ENCODE results near the gene GPR149. TPM values are rescaled to one million over a fixed set of nuclear protein-coding genes. Genes with fewer than 3 reads are reported as not detected.

Gene GPR149
- total and polyA plus RNA-seq, 2 donors from 2014 or later = not detected

- intact Hi-C loops (cut with DNase I) = no loop called here
- Histone ChIP-seq H3K36me3 (ENCODE audit: control insufficient read depth in 2 of 3, insufficient read depth in 3 of 3, low read length in 3 of 3) (peaks cover 6 to 27% (median 8%) of the 10 kb centered on the region in 3 donors), H3K9me3 (ENCODE audit: control insufficient read depth in 2 of 3, insufficient read depth in 1 of 3, low read length in 3 of 3) (no peaks in the 10 kb centered on the region), H3K9ac (ENCODE audit: low read length in 3 of 3) (no peak overlapping the region), H3K4me3 (ENCODE audit: low read length in 3 of 3) (no peak overlapping the region), H3K27me3 (ENCODE audit: control insufficient read depth, insufficient read depth, low read length) (no peaks in the 10 kb centered on the region), H3K27ac (ENCODE audit: low read depth in 2 of 2, low read length in 2 of 2) (no peak overlapping the region), H3K4me1 (ENCODE audit: control insufficient read depth in 2 of 3, insufficient read depth in 2 of 3, low read depth in 1 of 3, low read length in 3 of 3) (no peaks in the 10 kb centered on the region)
- TF ChIP-seq CTCF (IDR thresholded peaks at IDR 0.05; ENCODE audit: borderline replicate concordance, extremely low read depth, insufficient read depth) = no peak
- FAIRE-seq (no peak), DNase-seq (no peak)
Observed at GRCh38 chr3:154314152-154314551, 115.8 kb downstream of the GPR149 start.

- FAIRE-seq = no peak
- no peak for TF ChIP-seq CTCF (IDR thresholded peaks at IDR 0.05; ENCODE audit: borderline replicate concordance, extremely low read depth, insufficient read depth)
- intact Hi-C loops (cut with DNase I) = no loop called here
Observed at GRCh38 chr3:154310840-154311239, 119.2 kb downstream of the GPR149 start.

GRCh38 chr3:154307363-154307762 lies 122.6 kb downstream of the GPR149 start:
- peaks cover 7 to 47% (median 17%) of the 10 kb centered on the region in 3 donors for H3K36me3 ChIP-seq (ENCODE audit: control insufficient read depth in 2 of 3, insufficient read depth in 3 of 3, low read length in 3 of 3)
- no peak for TF ChIP-seq CTCF (IDR thresholded peaks at IDR 0.05; ENCODE audit: borderline replicate concordance, extremely low read depth, insufficient read depth)
- no peak overlapping the region for H3K27ac ChIP-seq (ENCODE audit: low read depth in 2 of 2, low read length in 2 of 2)
- no peak overlapping the region for H3K9ac ChIP-seq (ENCODE audit: low read length in 3 of 3)
- no peak for DNase-seq
- no peaks in the 10 kb centered on the region for H3K27me3 ChIP-seq (ENCODE audit: control insufficient read depth, insufficient read depth, low read length)
- peaks cover 0 to 5% (median 0%) of the 10 kb centered on the region in 3 donors for H3K4me1 ChIP-seq (ENCODE audit: control insufficient read depth in 2 of 3, insufficient read depth in 2 of 3, low read depth in 1 of 3, low read length in 3 of 3)
- FAIRE-seq = no peak
- H3K4me3 ChIP-seq (ENCODE audit: low read length in 3 of 3) = no peak overlapping the region
- no peaks in the 10 kb centered on the region for H3K9me3 ChIP-seq (ENCODE audit: control insufficient read depth in 2 of 3, insufficient read depth in 1 of 3, low read length in 3 of 3)
- intact Hi-C loops (cut with DNase I) = no loop called here

More at GRCh38 chr3:154310840-154311239, 119.2 kb downstream of the GPR149 start:
- no peak overlapping the region for H3K27ac ChIP-seq (ENCODE audit: low read depth in 2 of 2, low read length in 2 of 2)
- H3K9me3 ChIP-seq (ENCODE audit: control insufficient read depth in 2 of 3, insufficient read depth in 1 of 3, low read length in 3 of 3) = no peaks in the 10 kb centered on the region
- H3K4me3 ChIP-seq (ENCODE audit: low read length in 3 of 3) = no peak overlapping the region
- peaks cover 8 to 41% (median 10%) of the 10 kb centered on the region in 3 donors for H3K36me3 ChIP-seq (ENCODE audit: control insufficient read depth in 2 of 3, insufficient read depth in 3 of 3, low read length in 3 of 3)
- DNase-seq = no peak
- H3K9ac ChIP-seq (ENCODE audit: low read length in 3 of 3) = no peak overlapping the region
- no peaks in the 10 kb centered on the region for H3K27me3 ChIP-seq (ENCODE audit: control insufficient read depth, insufficient read depth, low read length)
- peaks cover 0 to 5% (median 0%) of the 10 kb centered on the region in 3 donors for H3K4me1 ChIP-seq (ENCODE audit: control insufficient read depth in 2 of 3, insufficient read depth in 2 of 3, low read depth in 1 of 3, low read length in 3 of 3)

- H3K9ac ChIP-seq (ENCODE audit: low read length in 3 of 3) = no peak overlapping the region
Observed at GRCh38 chr3:154304936-154305335, 125.1 kb downstream of the GPR149 start.

More at GRCh38 chr3:154304936-154305335, 125.1 kb downstream of the GPR149 start:
- Histone ChIP-seq H3K4me3 (ENCODE audit: low read length in 3 of 3) (no peak overlapping the region), H3K27ac (ENCODE audit: low read depth in 2 of 2, low read length in 2 of 2) (no peak overlapping the region), H3K27me3 (ENCODE audit: control insufficient read depth, insufficient read depth, low read length) (no peaks in the 10 kb centered on the region), H3K4me1 (ENCODE audit: control insufficient read depth in 2 of 3, insufficient read depth in 2 of 3, low read depth in 1 of 3, low read length in 3 of 3) (peaks cover 0 to 5% (median 0%) of the 10 kb centered on the region in 3 donors), H3K9me3 (ENCODE audit: control insufficient read depth in 2 of 3, insufficient read depth in 1 of 3, low read length in 3 of 3) (no peaks in the 10 kb centered on the region), H3K36me3 (ENCODE audit: control insufficient read depth in 2 of 3, insufficient read depth in 3 of 3, low read length in 3 of 3) (peaks cover 11 to 62% (median 23%) of the 10 kb centered on the region in 3 donors)
- TF ChIP-seq CTCF (IDR thresholded peaks at IDR 0.05; ENCODE audit: borderline replicate concordance, extremely low read depth, insufficient read depth) = no peak
- intact Hi-C loops (cut with DNase I) = no loop called here
- DNase-seq (no peak), FAIRE-seq (no peak)
